Astrocyte of the hippocampus (primary cell): ENCODE results near the gene MCF2L2.
A peak's percentile ranks its signal among the peaks of the same experiment; 100 is the strongest.

Source experiments
- DNase-seq: peaks from one replicate; pipeline ENCODE4 v3.0.0; 2011; ENCODE audit warnings: low read depth, low spot score

Gene MCF2L2

DNA sequence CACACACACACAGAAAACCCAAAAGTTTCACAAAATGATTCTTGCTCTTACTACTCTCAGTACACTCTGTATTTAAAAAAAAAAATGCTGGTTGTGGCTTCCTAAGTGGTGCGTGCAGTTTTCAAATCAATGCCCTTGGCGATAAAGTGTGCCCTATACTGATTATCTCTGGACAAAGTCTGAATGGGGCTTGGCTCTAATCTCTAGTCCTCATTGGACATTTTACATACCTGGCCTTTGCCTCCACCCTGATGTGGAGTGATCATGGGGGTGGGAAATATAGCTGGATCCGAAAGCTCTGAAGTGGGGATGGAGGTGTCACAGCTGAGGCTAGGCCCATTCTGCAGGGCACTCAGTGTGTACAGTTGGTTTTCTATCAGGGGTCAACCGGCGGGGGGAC, 161.3 kb downstream of the MCF2L2 start:
- no peak for DNase-seq

GRCh38 chr3:183266454-183266853, 162.0 kb downstream of the MCF2L2 start:
- DNase-seq, result no peak

DNA sequence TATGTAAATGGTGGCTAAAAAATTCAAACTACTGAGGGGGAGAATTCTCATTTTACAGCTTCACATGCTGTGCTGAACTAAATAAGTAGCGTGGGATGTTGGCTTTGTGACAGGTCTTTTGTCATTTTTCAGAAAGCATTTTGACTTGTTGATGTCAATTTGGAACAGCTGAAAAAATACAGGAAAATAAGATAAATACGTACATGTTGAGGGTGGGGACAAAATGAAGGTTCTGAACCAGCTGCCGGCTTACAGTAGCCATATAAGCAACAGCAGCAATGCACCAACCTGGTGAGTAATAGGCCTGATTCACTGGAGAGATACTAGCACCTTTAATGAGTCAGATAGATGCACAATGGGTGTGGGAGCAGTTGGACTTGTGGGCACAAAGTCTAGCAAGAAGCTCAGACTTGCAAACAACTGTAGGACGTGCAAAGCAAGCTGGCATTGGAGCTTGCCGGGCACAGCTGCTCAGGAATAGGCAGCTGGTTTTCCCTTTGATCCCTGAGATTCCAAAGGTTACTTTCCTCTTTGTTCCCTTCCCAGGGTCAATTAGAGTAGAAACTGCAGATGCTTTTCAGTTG, 162.5 kb downstream of the MCF2L2 start:
- DNase-seq, result peak; percentile 86

- DNase-seq, result peak; percentile 86
Observed at GRCh38 chr3:183265157-183265642, 163.2 kb downstream of the MCF2L2 start.

- DNase-seq, result peak; percentile 53
Observed at GRCh38 chr3:183264268-183264667, 164.2 kb downstream of the MCF2L2 start.

DNA sequence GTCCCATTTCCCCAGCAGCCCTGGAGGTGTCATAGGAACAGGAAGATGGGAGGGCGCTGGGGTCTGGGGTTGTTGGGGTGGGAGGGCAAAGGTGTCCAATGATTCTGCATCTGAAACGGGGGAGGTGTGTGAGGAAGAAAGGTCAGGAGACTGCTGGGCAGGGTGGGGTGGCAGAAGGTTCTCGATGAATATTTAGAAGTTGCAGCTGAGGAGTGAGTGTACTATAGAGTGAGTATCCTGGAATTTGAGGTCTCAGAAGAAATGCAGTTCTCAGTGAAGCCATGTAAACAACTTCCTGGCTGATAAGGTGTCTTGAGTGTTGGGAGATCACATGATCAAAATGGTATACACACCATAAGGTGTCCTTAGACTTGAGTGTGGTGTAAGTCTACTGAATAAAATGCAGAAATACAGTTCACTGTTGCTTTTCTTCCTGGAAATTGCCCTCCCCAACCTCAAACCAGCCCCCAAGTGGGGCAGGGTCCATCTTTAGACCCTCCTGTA, 165.5 kb downstream of the MCF2L2 start:
- DNase-seq, result no peak

GRCh38 chr3:183261151-183261724, 167.2 kb downstream of the MCF2L2 start:
- DNase-seq, result no peak

GRCh38 chr3:183260167-183260904, 168.1 kb downstream of the MCF2L2 start:
- no peak for DNase-seq

DNA sequence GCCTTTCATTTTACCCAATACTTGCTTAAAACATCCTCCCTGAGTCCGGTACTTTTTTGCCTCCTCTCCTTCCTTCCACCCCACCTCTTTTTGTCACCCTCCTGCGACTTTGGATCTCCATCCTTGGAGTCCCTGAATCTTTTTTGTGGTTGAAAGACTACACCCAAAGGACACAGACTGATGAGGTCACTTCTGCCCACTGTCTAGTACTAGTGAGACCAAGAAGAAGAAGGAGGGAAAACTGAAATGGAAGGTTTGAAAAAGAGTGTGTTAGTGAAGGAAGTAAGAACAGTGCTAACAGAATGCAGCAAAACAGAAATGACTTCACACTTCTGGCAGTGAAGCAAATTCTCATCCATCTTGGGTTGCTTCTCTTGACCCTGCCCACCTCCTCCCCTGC, 168.8 kb downstream of the MCF2L2 start:
- DNase-seq, result no peak

DNA sequence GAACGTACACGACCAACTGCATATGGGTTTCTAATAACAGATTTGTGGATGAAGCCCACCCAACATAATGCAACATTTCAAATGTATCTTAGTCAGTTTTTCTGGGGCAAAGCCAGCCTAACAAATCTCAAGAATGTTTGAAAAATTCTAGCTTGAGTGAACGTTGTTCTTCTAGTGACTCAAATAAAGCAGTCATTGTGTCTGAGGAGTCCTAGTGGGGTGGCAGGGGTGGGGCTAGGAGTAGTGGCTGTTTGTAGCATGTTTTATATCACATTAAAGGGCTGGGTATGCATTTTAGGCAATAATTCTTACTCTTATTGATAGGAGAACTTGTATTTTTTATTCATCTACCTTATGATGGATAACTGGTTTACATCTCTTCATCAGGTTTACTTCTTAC, 169.3 kb downstream of the MCF2L2 start:
- peak; percentile 38 for DNase-seq

GRCh38 chr3:183255348-183255730, 173.1 kb downstream of the MCF2L2 start:
- peak; percentile 47 for DNase-seq

DNA sequence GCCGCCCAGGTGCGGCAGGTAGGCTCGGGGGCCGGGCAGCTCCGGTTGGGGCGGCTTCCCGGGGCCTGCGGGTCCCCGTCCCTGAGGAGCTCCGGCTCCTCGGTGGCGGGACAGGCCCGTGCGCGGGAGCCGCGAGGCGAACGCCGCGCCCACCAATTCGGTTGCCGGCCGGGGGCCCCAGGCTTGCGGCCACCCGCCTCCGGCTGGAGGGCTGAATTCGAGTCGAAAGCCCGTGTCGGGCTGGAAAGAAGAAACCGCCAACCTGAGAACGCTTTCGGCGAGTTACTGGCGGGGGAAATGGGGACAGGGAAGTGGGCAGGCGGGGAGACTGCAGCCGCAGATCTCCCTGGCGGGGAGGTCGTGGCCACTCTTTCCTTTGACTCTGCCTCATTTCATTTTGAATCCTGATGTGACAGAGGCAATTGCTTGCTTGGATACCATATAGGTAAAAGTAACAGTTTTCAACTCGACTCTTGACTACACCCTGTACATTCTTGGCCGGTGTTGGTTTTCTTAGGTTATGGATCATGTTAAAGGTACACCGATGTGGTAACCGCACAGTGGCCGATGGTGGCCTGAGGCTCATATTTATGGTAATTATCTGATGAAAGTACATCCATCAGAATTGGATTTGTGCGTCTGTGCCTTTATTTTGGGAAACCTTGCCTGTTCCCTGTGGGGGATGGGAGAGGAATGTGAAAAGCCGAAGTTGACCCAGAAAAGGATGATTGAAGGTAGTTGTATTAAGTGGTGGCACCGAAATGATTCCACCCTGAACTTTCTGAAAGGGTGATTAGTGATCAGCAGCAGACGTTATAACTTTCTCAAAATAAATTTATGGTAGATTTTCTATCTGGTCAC, 173.7 kb downstream of the MCF2L2 start:
- no peak for DNase-seq

GRCh38 chr3:183253528-183254486, 174.6 kb downstream of the MCF2L2 start:
- peak; percentile 84 for DNase-seq

DNA sequence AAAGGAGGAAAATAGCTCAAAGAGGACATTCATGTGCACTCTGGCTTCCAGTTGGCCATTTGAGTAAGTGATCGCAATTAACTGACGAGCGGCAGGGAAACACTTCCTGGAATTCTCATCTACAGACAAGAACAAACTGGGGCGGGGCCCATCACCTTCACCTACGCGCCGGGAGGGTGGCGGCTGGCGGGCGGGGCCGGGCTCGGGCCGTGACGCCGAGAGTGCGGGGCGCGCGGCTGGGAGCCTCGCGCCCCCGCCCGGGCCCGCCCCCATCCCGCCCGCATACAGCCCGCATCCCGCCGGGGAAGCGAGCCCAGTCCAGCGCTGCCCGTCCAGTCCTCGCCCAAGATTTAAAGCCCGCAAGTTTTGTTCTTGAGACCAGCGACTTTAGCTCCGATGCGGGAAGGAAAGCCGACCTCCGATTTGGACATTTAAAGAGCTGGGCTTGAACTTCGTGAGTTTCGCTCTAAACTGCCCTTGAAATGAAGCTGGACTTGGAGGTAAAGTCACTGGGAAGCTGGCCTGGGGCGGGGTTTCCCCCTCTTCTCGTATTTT, 175.4 kb downstream of the MCF2L2 start, which contains the start of gene B3GNT5:
Gene B3GNT5 (plus strand): TSS at position 281 of the 555 bp plus-strand sequence. CDS start 16,546 bp downstream, outside the sequence.
- DNase-seq, result no peak

DNA sequence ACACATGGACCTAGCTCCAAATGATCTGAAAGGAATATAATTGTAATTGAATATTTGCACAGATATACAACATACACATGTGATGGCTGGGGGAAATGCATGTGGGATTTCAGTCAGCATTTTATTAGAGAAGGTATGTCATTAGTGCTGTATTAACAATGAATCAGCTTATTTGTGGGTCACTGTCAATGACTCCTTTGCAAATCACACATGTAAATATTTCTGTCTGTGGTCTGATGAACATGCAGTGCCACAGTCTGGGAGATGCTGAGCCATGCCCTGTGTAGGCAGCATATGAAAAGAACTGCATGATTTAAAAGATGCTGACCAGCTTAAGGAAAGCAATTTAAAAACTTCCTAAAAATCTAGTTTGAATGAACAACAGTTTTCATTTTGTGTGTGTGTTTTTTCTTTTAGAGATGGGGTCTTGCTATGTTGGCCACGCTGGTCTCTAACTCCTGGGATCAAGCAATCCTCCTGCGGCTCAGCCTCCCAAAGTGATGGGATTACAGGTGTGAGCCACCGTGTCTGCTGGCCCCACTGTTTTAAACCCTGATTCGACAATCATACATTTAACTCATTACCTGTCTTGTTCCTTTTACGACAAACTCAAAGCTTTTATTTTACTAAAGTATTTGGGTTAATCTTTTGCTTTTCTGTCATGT, 176.2 kb downstream of the MCF2L2 start:
- DNase-seq, result no peak

- no peak for DNase-seq
Observed at GRCh38 chr3:183249006-183249718, 179.3 kb downstream of the MCF2L2 start.

DNA sequence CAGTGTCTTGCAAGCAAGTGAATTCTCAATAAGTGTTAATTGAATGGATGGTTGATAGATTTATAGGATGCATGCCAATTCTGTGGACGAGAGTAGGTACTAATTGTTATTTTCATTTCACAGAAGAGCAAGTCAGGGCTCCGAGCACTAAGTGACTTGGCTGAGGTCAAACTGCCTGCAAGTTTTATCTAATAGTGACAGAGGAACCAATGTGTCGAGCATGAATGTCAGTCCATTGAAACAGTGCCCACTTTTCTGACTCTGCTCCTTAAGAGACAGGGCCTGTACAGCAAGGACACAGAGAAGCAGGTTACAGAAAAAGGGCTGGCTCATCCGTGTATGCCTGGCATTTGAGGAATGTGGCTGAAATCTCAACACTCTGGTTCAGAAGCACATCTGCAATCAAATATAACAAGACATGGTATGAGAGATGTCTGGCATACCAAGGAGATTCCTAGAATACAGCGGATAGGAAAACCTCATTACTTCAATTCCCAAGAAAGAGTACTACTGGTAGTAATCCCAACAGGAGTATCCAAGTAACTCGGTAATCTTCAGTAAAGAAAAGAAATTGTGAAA, 181.3 kb downstream of the MCF2L2 start:
- peak; percentile 38 for DNase-seq

DNA sequence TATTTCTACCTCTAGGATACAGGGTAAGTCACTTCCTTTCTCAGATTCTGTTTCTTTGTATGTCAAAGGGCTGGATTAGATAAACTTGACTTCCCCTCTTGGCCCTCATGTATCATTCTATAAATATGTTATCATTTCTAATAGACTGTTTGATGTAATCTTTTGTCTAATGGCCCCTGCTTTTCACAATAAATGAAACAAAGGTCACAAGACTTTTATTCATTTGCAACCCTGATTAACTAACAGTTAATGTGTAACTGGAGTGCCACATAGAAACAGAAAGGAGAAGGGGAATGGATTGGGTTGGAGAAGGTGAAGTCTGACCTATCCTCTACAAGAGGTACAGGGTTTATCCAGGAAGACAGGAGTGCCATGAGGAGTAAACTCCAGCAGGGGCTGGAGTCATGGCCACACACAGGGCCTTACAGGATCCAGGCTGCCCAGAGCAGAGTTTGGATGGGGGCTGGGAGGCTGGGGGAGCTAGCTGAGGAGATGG, 183.4 kb downstream of the MCF2L2 start:
- DNase-seq, result no peak
